PC-9 (cell line): ENCODE measurements around the gene PLB1.

Experiments used
- CTCF ChIP-seq: fragments of 200-600 bp; sonication (generic); conservative IDR thresholded peaks from 2 replicates; pipeline ENCODE4 v1.6.1; 2017; ENCODE audit warnings: mixed run types, antibody characterized with exemption, mild to moderate bottlenecking, moderate library complexity
- EZH2 ChIP-seq: fragments of 200-600 bp; sonication (generic); IDR thresholded peaks from 2 replicates; pipeline ENCODE4 v1.8.0; 2017; ENCODE audit warnings: antibody characterized with exemption, low read depth

DNA sequence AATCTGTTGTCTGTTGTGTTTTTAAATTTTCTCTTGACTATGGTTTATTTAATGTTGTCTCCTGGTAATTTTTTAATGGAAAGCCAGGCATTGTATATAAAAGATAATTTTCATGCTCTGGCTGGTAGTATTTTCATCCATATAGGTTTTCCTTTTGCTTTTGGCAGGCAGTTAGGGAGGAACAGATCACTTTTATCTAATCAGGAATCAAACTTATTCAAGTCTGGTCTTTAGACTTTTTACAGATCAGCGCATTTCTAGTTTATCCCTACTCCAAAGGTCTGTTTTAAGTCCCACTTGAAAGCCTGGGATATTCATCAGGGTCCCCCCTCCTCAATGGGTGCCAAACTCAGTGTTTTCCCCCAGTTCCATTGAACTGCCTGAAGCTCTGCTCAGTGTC lies 17.2 kb downstream of the PLB1 start:
- no peak for TF ChIP-seq CTCF
- TF ChIP-seq EZH2 = no peak
